ENCODE measurements around the gene TMEM42. TPM values are rescaled to one million over a fixed set of nuclear protein-coding genes. Genes with fewer than 3 reads are reported as not detected.

TMEM42 gene
- total and polyA plus RNA-seq, 2 experiments from 2014 or later: 14.7 to 22.2 TPM

GRCh38 chr3:44914936-44915335, 53.2 kb downstream of the TMEM42 start:
- DNase-seq (ENCODE audit: low spot score): peak; percentile 45
- Histone ChIP-seq H4K20me1 (ENCODE audit: insufficient read depth, poor library complexity, severe bottlenecking) (no peaks in the 10 kb centered on the region), H3K4me2 (no peak overlapping the region), H3K4me1 (ENCODE audit: insufficient read depth) (no peaks in the 10 kb centered on the region), H3K4me3 (no peak overlapping the region), H2AFZ (no peak overlapping the region), H3K36me3 (replicated peaks; ENCODE audit: insufficient read depth, low read depth) (no peaks in the 10 kb centered on the region), H3K9me2 (replicated peaks; ENCODE audit: insufficient read depth) (no peaks in the 10 kb centered on the region), H3K27me3 (no peaks in the 10 kb centered on the region), H3K9me3 (ENCODE audit: low read depth) (no peaks in the 10 kb centered on the region), H3K27ac (no peak overlapping the region), H3K79me2 (no peaks in the 10 kb centered on the region)
- 70% methylated on average over 4 of the region's 4 CpGs for WGBS (ENCODE audit: low lambda C conversion rate, missing lambda C conversion rate)
- no peak for TF ChIP-seq EZH2 (IDR thresholded peaks at IDR 0.05; ENCODE audit: borderline replicate concordance)
- TF ChIP-seq EZH2phosphoT487 (IDR thresholded peaks at IDR 0.05; ENCODE audit: low read depth, severe bottlenecking, unreplicated experiment): no peak
- TF ChIP-seq CTCF (IDR thresholded peaks at IDR 0.05; ENCODE audit: poor library complexity): no peak

MicroRNA genes within 50 kb of the gene (microRNA counts, 767-probe panel; counts per million panel counts)
- microRNA hsa-miR-564: not detected

Other genes starting within 250 kb of the TMEM42 start
- 17.1 and 17.5 TPM in 2 replicates for gene ZNF197, start 236.9 kb upstream of the TMEM42 start, total RNA-seq
- 5.3 and 7.1 TPM in 2 replicates for gene ZNF197, start 236.9 kb upstream of the TMEM42 start, polyA plus RNA-seq
- gene ZNF35, start 213.2 kb upstream of the TMEM42 start, total RNA-seq: 9.6 and 15.3 TPM in 2 replicates
- 3.4 and 4.2 TPM in 2 replicates for gene ZNF35, start 213.2 kb upstream of the TMEM42 start, polyA plus RNA-seq
- 1.8 and 3.3 TPM in 2 replicates for gene ZNF502, start 149.3 kb upstream of the TMEM42 start, total RNA-seq
- gene ZNF502, start 149.3 kb upstream of the TMEM42 start, polyA plus RNA-seq: 1.2 and 2.6 TPM in 2 replicates
- gene ZNF501, start 132.3 kb upstream of the TMEM42 start, total RNA-seq: 2.6 and 7.3 TPM in 2 replicates
- 1.6 and 4.8 TPM in 2 replicates for gene ZNF501, start 132.3 kb upstream of the TMEM42 start, polyA plus RNA-seq
- 24.0 and 25.1 TPM in 2 replicates for gene KIAA1143, start 100.3 kb upstream of the TMEM42 start, total RNA-seq
- 11.4 and 11.5 TPM in 2 replicates for gene KIAA1143, start 100.3 kb upstream of the TMEM42 start, polyA plus RNA-seq
- gene KIF15, start 100.1 kb upstream of the TMEM42 start, total RNA-seq: 2.7 and 4.1 TPM in 2 replicates
- 1.4 and 2.6 TPM in 2 replicates for gene KIF15, start 100.1 kb upstream of the TMEM42 start, polyA plus RNA-seq
- gene TGM4, start 12.7 kb downstream of the TMEM42 start, total RNA-seq: 0.43 TPM in 1 of 2 replicates, not detected in the other
- gene TGM4, start 12.7 kb downstream of the TMEM42 start, polyA plus RNA-seq: 0.78 TPM in 1 of 2 replicates, not detected in the other
- 60.3 and 71.2 TPM in 2 replicates for gene ZDHHC3, start 114.3 kb downstream of the TMEM42 start, total RNA-seq
- gene ZDHHC3, start 114.3 kb downstream of the TMEM42 start, polyA plus RNA-seq: 59.5 and 62.0 TPM in 2 replicates
- 46.7 and 53.3 TPM in 2 replicates for gene EXOSC7, start 114.3 kb downstream of the TMEM42 start, total RNA-seq
- 55.8 and 61.3 TPM in 2 replicates for gene EXOSC7, start 114.3 kb downstream of the TMEM42 start, polyA plus RNA-seq
- gene CLEC3B, start 164.4 kb downstream of the TMEM42 start, total RNA-seq: 0.64 and 1.3 TPM in 2 replicates
- gene CLEC3B, start 164.4 kb downstream of the TMEM42 start, polyA plus RNA-seq: 1.7 and 2.6 TPM in 2 replicates

Measured in hepatocyte (in vitro differentiated cells).